ENCODE measurements around the gene ITPR2. TPM values are rescaled to one million over a fixed set of nuclear protein-coding genes. Genes with fewer than 3 reads are reported as not detected.

The ITPR2 gene
- total RNA-seq, 1 donor from 2014 or later: 77.9 TPM

DNA sequence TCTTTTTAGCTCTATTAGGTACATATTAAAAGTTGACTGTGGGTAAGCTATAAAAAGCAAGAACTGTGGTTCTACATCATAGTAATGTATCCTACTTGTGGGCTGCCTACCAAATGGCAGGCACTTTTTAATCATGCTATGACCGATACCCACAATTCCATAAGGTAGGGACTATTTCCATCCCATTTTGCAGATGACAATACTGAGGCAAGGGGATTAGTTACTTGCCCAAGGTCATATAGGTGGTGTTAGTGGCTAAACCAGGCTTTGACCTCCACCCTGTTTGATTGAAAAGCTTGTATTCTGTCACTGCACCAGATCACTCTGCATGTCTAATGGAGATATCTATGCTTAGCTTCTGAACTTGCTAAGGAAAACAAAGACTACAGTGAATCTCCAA is 485.7 kb downstream of the ITPR2 start:
- Mint-ChIP-seq H3K9me3 (ENCODE audit: unreplicated experiment) (peaks cover 1% of the 10 kb centered on the region), H3K4me1 (ENCODE audit: low read depth, unreplicated experiment) (peaks cover 5% of the 10 kb centered on the region), H3K27ac (ENCODE audit: unreplicated experiment) (no peak overlapping the region), H3K27me3 (ENCODE audit: unreplicated experiment) (no peaks in the 10 kb centered on the region), H3K4me3 (ENCODE audit: unreplicated experiment) (no peak overlapping the region), H3K36me3 (ENCODE audit: unreplicated experiment) (no peaks in the 10 kb centered on the region)
- DNase-seq: no peak
- TF ChIP-seq, protein P1, sequence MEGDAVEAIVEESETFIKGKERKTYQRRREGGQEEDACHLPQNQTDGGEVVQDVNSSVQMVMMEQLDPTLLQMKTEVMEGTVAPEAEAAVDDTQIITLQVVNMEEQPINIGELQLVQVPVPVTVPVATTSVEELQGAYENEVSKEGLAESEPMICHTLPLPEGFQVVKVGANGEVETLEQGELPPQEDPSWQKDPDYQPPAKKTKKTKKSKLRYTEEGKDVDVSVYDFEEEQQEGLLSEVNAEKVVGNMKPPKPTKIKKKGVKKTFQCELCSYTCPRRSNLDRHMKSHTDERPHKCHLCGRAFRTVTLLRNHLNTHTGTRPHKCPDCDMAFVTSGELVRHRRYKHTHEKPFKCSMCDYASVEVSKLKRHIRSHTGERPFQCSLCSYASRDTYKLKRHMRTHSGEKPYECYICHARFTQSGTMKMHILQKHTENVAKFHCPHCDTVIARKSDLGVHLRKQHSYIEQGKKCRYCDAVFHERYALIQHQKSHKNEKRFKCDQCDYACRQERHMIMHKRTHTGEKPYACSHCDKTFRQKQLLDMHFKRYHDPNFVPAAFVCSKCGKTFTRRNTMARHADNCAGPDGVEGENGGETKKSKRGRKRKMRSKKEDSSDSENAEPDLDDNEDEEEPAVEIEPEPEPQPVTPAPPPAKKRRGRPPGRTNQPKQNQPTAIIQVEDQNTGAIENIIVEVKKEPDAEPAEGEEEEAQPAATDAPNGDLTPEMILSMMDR (IDR thresholded peaks at IDR 0.05; ENCODE audit: partially characterized antibody, unreplicated experiment): no peak

DNA sequence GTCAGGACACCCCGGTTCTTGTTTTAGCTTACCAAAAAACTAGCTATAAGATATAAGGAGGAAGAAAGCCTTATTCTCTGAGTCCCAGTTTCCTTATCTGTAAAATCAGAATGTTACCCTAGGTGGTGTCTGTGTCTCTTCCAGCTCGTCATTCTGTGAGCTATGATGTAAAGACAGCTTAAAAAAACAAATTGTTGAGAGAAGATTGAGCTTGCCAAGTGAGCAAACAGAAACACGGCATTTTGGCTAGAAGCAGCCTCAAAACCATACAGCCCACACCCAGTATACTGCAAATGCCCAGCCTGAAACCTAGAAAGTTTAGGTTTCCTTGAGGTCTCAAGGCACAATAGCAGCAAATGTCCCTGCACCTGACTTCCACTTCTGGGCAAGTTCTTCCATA is 486.3 kb downstream of the ITPR2 start:
- Mint-ChIP-seq H3K4me1 (ENCODE audit: low read depth, unreplicated experiment) (peaks cover 9% of the 10 kb centered on the region), H3K27ac (ENCODE audit: unreplicated experiment) (no peak overlapping the region), H3K4me3 (ENCODE audit: unreplicated experiment) (no peak overlapping the region), H3K36me3 (ENCODE audit: unreplicated experiment) (no peaks in the 10 kb centered on the region), H3K9me3 (ENCODE audit: unreplicated experiment) (peaks cover 5% of the 10 kb centered on the region), H3K27me3 (ENCODE audit: unreplicated experiment) (peaks cover 4% of the 10 kb centered on the region)
- no peak for DNase-seq
- TF ChIP-seq, protein P1 (IDR thresholded peaks at IDR 0.05; ENCODE audit: partially characterized antibody, unreplicated experiment): no peak

GRCh38 chr12:26345471-26346003 is 487.5 kb downstream of the ITPR2 start:
- TF ChIP-seq, protein P1 (IDR thresholded peaks at IDR 0.05; ENCODE audit: partially characterized antibody, unreplicated experiment): no peak
- DNase-seq: no peak
- Mint-ChIP-seq H3K9me3 (ENCODE audit: unreplicated experiment) (peaks cover 5% of the 10 kb centered on the region), H3K36me3 (ENCODE audit: unreplicated experiment) (no peaks in the 10 kb centered on the region), H3K27ac (ENCODE audit: unreplicated experiment) (no peak overlapping the region), H3K4me3 (ENCODE audit: unreplicated experiment) (no peak overlapping the region), H3K27me3 (ENCODE audit: unreplicated experiment) (peaks cover 4% of the 10 kb centered on the region), H3K4me1 (ENCODE audit: low read depth, unreplicated experiment) (peaks cover 19% of the 10 kb centered on the region)

GRCh38 chr12:26341491-26341890 is 491.5 kb downstream of the ITPR2 start:
- no peak for DNase-seq
- TF ChIP-seq, protein P1 (IDR thresholded peaks at IDR 0.05; ENCODE audit: partially characterized antibody, unreplicated experiment): no peak
- peaks cover 8% of the 10 kb centered on the region for H3K9me3 Mint-ChIP-seq (ENCODE audit: unreplicated experiment)
- H3K36me3 Mint-ChIP-seq (ENCODE audit: unreplicated experiment): no peaks in the 10 kb centered on the region
- peaks cover 7% of the 10 kb centered on the region for H3K27me3 Mint-ChIP-seq (ENCODE audit: unreplicated experiment)
- H3K4me1 Mint-ChIP-seq (ENCODE audit: low read depth, unreplicated experiment): peaks cover 31% of the 10 kb centered on the region
- peak overlapping the region; percentile 72 for H3K27ac Mint-ChIP-seq (ENCODE audit: unreplicated experiment)
- peak overlapping the region; percentile 72 for H3K4me3 Mint-ChIP-seq (ENCODE audit: unreplicated experiment)

DNA sequence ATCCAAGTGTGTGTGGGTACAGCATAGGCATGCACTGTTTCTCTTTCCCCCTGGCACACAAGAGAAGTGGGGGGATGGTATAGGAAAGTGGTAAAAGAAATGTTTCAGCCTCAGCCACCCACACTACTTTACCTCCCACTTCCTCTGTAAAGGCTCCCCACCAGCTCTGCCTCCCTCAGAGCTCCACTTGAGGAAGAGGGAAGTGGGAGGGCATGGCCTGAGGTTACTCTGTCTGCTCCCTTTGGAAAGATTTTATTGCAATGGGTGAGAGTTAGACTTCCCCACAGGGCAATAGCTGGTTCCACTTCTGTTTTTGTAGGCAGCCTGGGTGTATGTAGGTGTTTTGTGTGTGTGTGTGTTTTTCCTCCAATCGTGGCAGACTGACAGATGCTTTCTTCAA is 492.3 kb downstream of the ITPR2 start:
- no peak for DNase-seq
- Mint-ChIP-seq H3K9me3 (ENCODE audit: unreplicated experiment) (peaks cover 8% of the 10 kb centered on the region), H3K4me1 (ENCODE audit: low read depth, unreplicated experiment) (peaks cover 37% of the 10 kb centered on the region), H3K4me3 (ENCODE audit: unreplicated experiment) (no peak overlapping the region), H3K36me3 (ENCODE audit: unreplicated experiment) (no peaks in the 10 kb centered on the region), H3K27ac (ENCODE audit: unreplicated experiment) (peak overlapping the region; percentile 88), H3K27me3 (ENCODE audit: unreplicated experiment) (peaks cover 7% of the 10 kb centered on the region)
- TF ChIP-seq, protein P1 (IDR thresholded peaks at IDR 0.05; ENCODE audit: partially characterized antibody, unreplicated experiment): no peak

Data from glutamatergic neuron (in vitro differentiated cells).